IMR-90 (cell line): ENCODE measurements around the gene TMEM114. TPM values are rescaled to one million over a fixed set of nuclear protein-coding genes. Genes with fewer than 3 reads are reported as not detected.

Experiments used
- ATAC-seq: fragments of 200-7000 bp; cut with Tn5 transposase; 2 replicates; pipeline ENCODE4 v1.9.1; 2020; ENCODE audit warnings: low read depth, mild to moderate bottlenecking, moderate library complexity
- BruUV-seq: library from RNA; stranded (reverse); fragments of 400-500 nt; replicated peaks from 2 replicates; lab custom pipeline; 2021; lab: Mats Ljungman, UMichigan
- CTCF ChIA-PET: fragments of 300-600 bp; formaldehyde crosslinking; extraction: SDS; loops from one replicate; lab custom pipeline; 2021; ENCODE audit warnings: antibody characterized with exemption; lab: Yijun Ruan, JAX
- POLR2A ChIA-PET: fragments of 300-600 bp; sonication (Branson Sonifier 250); formaldehyde crosslinking; loops from one replicate; lab custom pipeline; 2022; ENCODE audit warnings: antibody characterized with exemption; ENCODE audit not compliant: unreplicated experiment; lab: Charles Lee
- DNase-seq: peaks from one replicate; pipeline ENCODE4 v3.0.0; 2013
- H2AFZ ChIP-seq: replicated peaks from 2 replicates; pipeline ENCODE3; 2013; ENCODE audit warnings: low read length, mild to moderate bottlenecking; ENCODE audit not compliant: poor library complexity
- H2AK5ac ChIP-seq: 2 replicates; pipeline ENCODE4 v1.6.1; 2013; ENCODE audit warnings: low read depth, low read length, inconsistent platforms
- H2AK9ac ChIP-seq: replicated peaks from 2 replicates; pipeline ENCODE3; 2013; ENCODE audit warnings: mild to moderate bottlenecking, low read depth, low read length, moderate library complexity; ENCODE audit not compliant: poor library complexity
- H2BK120ac ChIP-seq: 2 replicates; pipeline ENCODE4 v1.6.1; 2013; ENCODE audit warnings: low read depth, low read length, inconsistent platforms
- H2BK15ac ChIP-seq: 3 replicates; pipeline ENCODE4 v1.6.1; 2013; ENCODE audit warnings: low read depth, low read length, inconsistent platforms
- H2BK20ac ChIP-seq: 2 replicates; pipeline ENCODE4 v1.6.1; 2013; ENCODE audit warnings: low read depth, mild to moderate bottlenecking, inconsistent platforms, low read length, moderate library complexity
- H2BK5ac ChIP-seq: 2 replicates; pipeline ENCODE4 v1.6.1; 2013; ENCODE audit warnings: mild to moderate bottlenecking, low read depth, low read length, inconsistent platforms; ENCODE audit not compliant: poor library complexity, severe bottlenecking
- H3K14ac ChIP-seq: replicated peaks from 2 replicates; pipeline ENCODE4 v1.6.1; 2013; ENCODE audit warnings: low read depth, low read length, inconsistent platforms
- H3K18ac ChIP-seq: 2 replicates; pipeline ENCODE4 v1.6.1; 2013; ENCODE audit warnings: low read depth, low read length, control low read depth
- H3K23ac ChIP-seq: 2 replicates; pipeline ENCODE4 v1.6.1; 2013; ENCODE audit warnings: low read depth, low read length, inconsistent platforms
- H3K27ac ChIP-seq: 2 replicates; pipeline ENCODE4 v1.5.1; 2013; ENCODE audit warnings: mild to moderate bottlenecking, control low read depth, low read length; ENCODE audit not compliant: insufficient read depth
- H3K27me3 ChIP-seq: 2 replicates; pipeline ENCODE4 v1.6.1; 2013; ENCODE audit warnings: low read length; ENCODE audit not compliant: control insufficient read depth, insufficient read depth
- H3K36me3 ChIP-seq: 2 replicates; pipeline ENCODE4 v1.6.1; 2013; ENCODE audit warnings: low read length, mixed read lengths; ENCODE audit not compliant: control insufficient read depth, insufficient read depth
- H3K4ac ChIP-seq: 2 replicates; pipeline ENCODE4 v1.6.1; 2013; ENCODE audit warnings: low read depth, low read length, inconsistent platforms
- H3K4me1 ChIP-seq: 2 replicates; pipeline ENCODE4 v1.6.1; 2013; ENCODE audit warnings: low read length, mixed read lengths; ENCODE audit not compliant: control insufficient read depth, insufficient read depth
- H3K4me2 ChIP-seq: 2 replicates; pipeline ENCODE4 v1.6.1; 2013; ENCODE audit warnings: low read depth, mild to moderate bottlenecking, control low read depth, low read length, moderate library complexity
- H3K4me3 ChIP-seq: 2 replicates; pipeline ENCODE4 v1.5.1; 2013; ENCODE audit warnings: low read depth, mild to moderate bottlenecking, control low read depth, low read length, moderate library complexity; ENCODE audit not compliant: insufficient read depth
- H3K56ac ChIP-seq: 2 replicates; pipeline ENCODE4 v1.6.1; 2013; ENCODE audit warnings: low read length, inconsistent platforms; ENCODE audit not compliant: insufficient read depth; ENCODE audit errors: extremely low read depth
- H3K79me1 ChIP-seq, 2 experiments: 2 replicates each; pipeline ENCODE4 v1.6.1; 2013; ENCODE audit warnings: low read length in 2 of 2, inconsistent platforms in 1 of 2, low read depth in 1 of 2
- H3K9ac ChIP-seq: 2 replicates; pipeline ENCODE4 v1.6.1; 2013; ENCODE audit warnings: low read depth, low read length, control low read depth
- H3K9me1 ChIP-seq: 2 replicates; pipeline ENCODE4 v1.6.1; 2013; ENCODE audit warnings: low read length, inconsistent platforms; ENCODE audit not compliant: insufficient read depth
- H3K9me3 ChIP-seq: 2 replicates; pipeline ENCODE4 v1.6.1; 2013; ENCODE audit warnings: low read length; ENCODE audit not compliant: control insufficient read depth, insufficient read depth
- H4K20me1 ChIP-seq: 2 replicates; pipeline ENCODE4 v1.6.1; 2013; ENCODE audit warnings: low read length, inconsistent platforms; ENCODE audit not compliant: insufficient read depth
- H4K5ac ChIP-seq: 2 replicates; pipeline ENCODE4 v1.6.1; 2013; ENCODE audit warnings: mild to moderate bottlenecking, low read depth, low read length, control low read depth
- H4K8ac ChIP-seq, 2 experiments: 2 replicates each; pipeline ENCODE4 v1.6.1; 2013; ENCODE audit warnings: low read depth in 2 of 2, low read length in 2 of 2, control low read depth in 1 of 2, inconsistent platforms in 1 of 2
- H4K91ac ChIP-seq: 2 replicates; pipeline ENCODE4 v1.6.1; 2013; ENCODE audit warnings: low read depth, low read length, inconsistent platforms; ENCODE audit not compliant: insufficient read depth
- BHLHE40 ChIP-seq: fragments of 150-350 bp; IDR thresholded peaks from 2 replicates; pipeline ENCODE4 v1.6.1; 2016; ENCODE audit warnings: mild to moderate bottlenecking, low read depth, low read length
- CEBPB ChIP-seq: IDR thresholded peaks from 2 replicates; pipeline ENCODE4 v1.6.1; 2012; ENCODE audit warnings: low read depth, low read length, improper control_type of control experiment
- CHD1 ChIP-seq: IDR thresholded peaks from 2 replicates; pipeline ENCODE4 v1.6.1; 2012; ENCODE audit warnings: low read depth, low read length, improper control_type of control experiment
- CTCF ChIP-seq: conservative IDR thresholded peaks from 2 replicates; pipeline ENCODE4 v1.5.1; 2012; ENCODE audit warnings: mild to moderate bottlenecking, low read depth, low read length, improper control_type of control experiment
- FOS ChIP-seq: fragments of 150-350 bp; IDR thresholded peaks from 2 replicates; pipeline ENCODE4 v1.6.1; 2016; ENCODE audit warnings: low read depth, low read length
- MAFK ChIP-seq: IDR thresholded peaks from 2 replicates; pipeline ENCODE4 v1.6.1; 2012; ENCODE audit warnings: low read depth, low read length, improper control_type of control experiment
- MAZ ChIP-seq: IDR thresholded peaks from 2 replicates; pipeline ENCODE4 v1.6.1; 2012; ENCODE audit warnings: low read depth, mild to moderate bottlenecking, low read length, improper control_type of control experiment, moderate library complexity, borderline replicate concordance
- MXI1 ChIP-seq: IDR thresholded peaks from 2 replicates; pipeline ENCODE4 v1.6.1; 2012; ENCODE audit warnings: low read depth, mild to moderate bottlenecking, low read length, moderate library complexity, borderline replicate concordance
- NFE2L2 ChIP-seq: fragments of 150-350 bp; IDR thresholded peaks from 2 replicates; pipeline ENCODE4 v1.6.1; 2016; ENCODE audit warnings: low read depth, mild to moderate bottlenecking, low read length
- POLR2A ChIP-seq: IDR thresholded peaks from 2 replicates; pipeline ENCODE4 v1.6.1; 2012; ENCODE audit warnings: mild to moderate bottlenecking, low read depth, low read length
- RAD21 ChIP-seq: IDR thresholded peaks from 2 replicates; pipeline ENCODE4 v1.6.1; 2012; ENCODE audit warnings: low read length, improper control_type of control experiment
- RCOR1 ChIP-seq: IDR thresholded peaks from 2 replicates; pipeline ENCODE4 v1.6.1; 2012; ENCODE audit warnings: mild to moderate bottlenecking, low read length, improper control_type of control experiment; ENCODE audit not compliant: insufficient replicate concordance
- RFX5 ChIP-seq: IDR thresholded peaks from 2 replicates; pipeline ENCODE4 v1.8.0; 2012; ENCODE audit warnings: low read depth, mild to moderate bottlenecking, low read length, moderate library complexity
- SMC3 ChIP-seq: fragments of 150-350 bp; IDR thresholded peaks from 2 replicates; pipeline ENCODE4 v1.6.1; 2016; ENCODE audit warnings: low read depth, mild to moderate bottlenecking, antibody characterized with exemption, low read length, moderate library complexity
- USF2 ChIP-seq: fragments of 150-350 bp; IDR thresholded peaks from 2 replicates; pipeline ENCODE4 v1.6.1; 2017; ENCODE audit warnings: mild to moderate bottlenecking, antibody characterized with exemption, low read length, low read depth
- WGBS, 2 experiments: methylation state at CpG; one replicate each; pipeline versions ENCODE4 v1.1.5 to v1.1.7; 2013; ENCODE audit warnings: missing lambda C conversion rate in 2 of 2; ENCODE audit not compliant: insufficient read length in 1 of 2; ENCODE audit errors: extremely low coverage in 2 of 2; 5-methylcytosine and 5-hydroxymethylcytosine counted together
- dilution Hi-C: fragments of 300-500 bp; cut with HindIII; formaldehyde crosslinking; loops from one replicate; pipeline ENCODE4 v1.14.3; 2018; ENCODE audit warnings: low sequenced_read_pairs; ENCODE audit not compliant: unreplicated experiment
- in situ Hi-C: fragments of 300-500 bp; cut with MboI; formaldehyde crosslinking; loops from 3 replicates; pipeline ENCODE4 v1.14.3; 2019; ENCODE audit warnings: low sequenced_read_pairs, inconsistent platforms, mixed read lengths
- intact Hi-C: fragments of 100-400 bp; cut with micrococcal nuclease; formaldehyde crosslinking; loops from 2 replicates; pipeline ENCODE4 v1.10.0; 2022
- polyA plus RNA-seq, 3 experiments: library from polyadenylated mRNA; depleted of rRNA; stranded (reverse); fragments of >200 nt; gene quantifications; 2 replicates each; pipeline ENCODE4 v1.2.3, GENCODE V29; 2012; ENCODE audit warnings: low replicate concordance in 1 of 3
- total RNA-seq: library from RNA; depleted of rRNA; stranded (reverse); fragments of >200 nt; gene quantifications from 2 replicates; pipeline ENCODE4 v1.2.3, GENCODE V29; 2012
- TF ChIP-seq, protein P1 (sequence below): fragments of 150-350 bp; IDR thresholded peaks from 2 replicates; pipeline ENCODE4 v1.6.1; 2016; ENCODE audit warnings: low read depth, mild to moderate bottlenecking, low read length, moderate library complexity, borderline replicate concordance

The TMEM114 gene
- total and polyA plus RNA-seq, 2 of the 4 experiments (the other 2 are of a cell fraction) = not detected

DNA sequence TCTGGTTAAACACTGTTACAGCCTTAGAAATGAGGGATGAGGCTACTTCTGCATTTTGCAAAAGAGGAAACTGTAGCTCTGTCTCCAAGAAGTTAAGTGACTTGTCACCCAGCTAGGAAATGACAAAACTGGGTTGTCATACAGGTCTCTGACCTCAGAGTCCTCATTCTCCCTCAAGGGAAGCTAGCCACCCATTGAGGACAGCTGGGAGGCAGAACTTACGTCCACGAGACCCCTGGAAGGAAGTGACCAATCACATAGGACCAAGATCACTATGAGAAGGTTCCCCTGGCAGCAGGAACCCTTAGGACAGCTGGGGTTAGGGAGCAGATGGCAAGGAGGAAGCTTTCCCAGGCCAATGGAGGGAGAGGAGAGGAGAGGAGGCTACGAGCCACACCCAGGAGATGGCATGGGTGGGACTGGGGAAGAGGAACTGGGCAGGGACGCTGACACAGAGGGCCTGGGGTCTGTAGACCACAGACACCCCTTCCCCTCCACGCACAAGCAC, 42.4 kb upstream of the TMEM114 start:
- Histone ChIP-seq H2BK15ac (no peak overlapping the region), H3K9me1 (no peaks in the 10 kb centered on the region), H4K91ac (no peak overlapping the region), H3K9ac (no peak overlapping the region), H3K36me3 (peaks cover 67% of the 10 kb centered on the region), H4K8ac (no peak overlapping the region), H2AFZ (no peak overlapping the region), H4K5ac (no peak overlapping the region), H3K4me1 (no peaks in the 10 kb centered on the region), H3K56ac (no peak overlapping the region), H3K14ac (no peak overlapping the region), H3K9me3 (no peaks in the 10 kb centered on the region), H3K4me2 (no peak overlapping the region), H3K23ac (no peak overlapping the region), H2BK20ac (no peak overlapping the region), H3K79me1 (peaks cover 0 to 10% of the 10 kb centered on the region in 2 experiments; a peak in 3 of 4 replicates), H3K4me3 (no peak overlapping the region), H2AK5ac (no peak overlapping the region), H3K18ac (no peak overlapping the region), H3K4ac (no peak overlapping the region), H3K27me3 (no peaks in the 10 kb centered on the region), H2BK120ac (no peak overlapping the region), H2AK9ac (no peak overlapping the region), H2BK5ac (no peak overlapping the region), H4K20me1 (peaks cover 4% of the 10 kb centered on the region; the same call in 1 of the 2 replicates), H3K27ac (no peak overlapping the region)
- CTCF ChIA-PET = no interaction called here
- in situ Hi-C loops = no loop called here
- no peak for DNase-seq
- POLR2A ChIA-PET = no interaction called here
- intact Hi-C loops = no loop called here
- dilution Hi-C loops = no loop called here
- no peak for ATAC-seq
- 90% methylated on average over 3 of the region's 5 CpGs; no CpG with 5 or more reads in 1 of the 2 experiments for WGBS, 2 experiments
- no TSS peak for BruUV-seq
- TF ChIP-seq USF2 = no peak
- no peak for TF ChIP-seq CEBPB
- TF ChIP-seq RCOR1 = no peak
- no peak for TF ChIP-seq CHD1
- TF ChIP-seq FOS = no peak
- TF ChIP-seq, protein P1, sequence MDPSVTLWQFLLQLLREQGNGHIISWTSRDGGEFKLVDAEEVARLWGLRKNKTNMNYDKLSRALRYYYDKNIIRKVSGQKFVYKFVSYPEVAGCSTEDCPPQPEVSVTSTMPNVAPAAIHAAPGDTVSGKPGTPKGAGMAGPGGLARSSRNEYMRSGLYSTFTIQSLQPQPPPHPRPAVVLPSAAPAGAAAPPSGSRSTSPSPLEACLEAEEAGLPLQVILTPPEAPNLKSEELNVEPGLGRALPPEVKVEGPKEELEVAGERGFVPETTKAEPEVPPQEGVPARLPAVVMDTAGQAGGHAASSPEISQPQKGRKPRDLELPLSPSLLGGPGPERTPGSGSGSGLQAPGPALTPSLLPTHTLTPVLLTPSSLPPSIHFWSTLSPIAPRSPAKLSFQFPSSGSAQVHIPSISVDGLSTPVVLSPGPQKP = no peak
- no peak for TF ChIP-seq RFX5
- TF ChIP-seq MXI1 = no peak
- no peak for TF ChIP-seq RAD21
- TF ChIP-seq SMC3 = no peak
- TF ChIP-seq MAFK = no peak
- no peak for TF ChIP-seq BHLHE40
- no peak for TF ChIP-seq MAZ
- TF ChIP-seq POLR2A = no peak
- TF ChIP-seq CTCF = no peak
- TF ChIP-seq NFE2L2 = no peak
